Islet of Langerhans (tissue), 1 donor: ENCODE measurements around the gene ETFBKMT.

Source experiments
- FAIRE-seq: peaks from one replicate; lab custom pipeline; 2011; peaks lifted over from hg19 to GRCh38; lab: Jason Lieb, UNC

ETFBKMT gene

GRCh38 chr12:31722580-31722979, 63.1 kb downstream of the ETFBKMT start:
- FAIRE-seq: no peak
